ENCODE measurements around the gene NCOA7. TPM values are rescaled to one million over a fixed set of nuclear protein-coding genes. Genes with fewer than 3 reads are reported as not detected.

The NCOA7 gene
- total RNA-seq, 3 donors from 2014 or later: 62.6 to 94.7 (median 82.4) TPM

DNA sequence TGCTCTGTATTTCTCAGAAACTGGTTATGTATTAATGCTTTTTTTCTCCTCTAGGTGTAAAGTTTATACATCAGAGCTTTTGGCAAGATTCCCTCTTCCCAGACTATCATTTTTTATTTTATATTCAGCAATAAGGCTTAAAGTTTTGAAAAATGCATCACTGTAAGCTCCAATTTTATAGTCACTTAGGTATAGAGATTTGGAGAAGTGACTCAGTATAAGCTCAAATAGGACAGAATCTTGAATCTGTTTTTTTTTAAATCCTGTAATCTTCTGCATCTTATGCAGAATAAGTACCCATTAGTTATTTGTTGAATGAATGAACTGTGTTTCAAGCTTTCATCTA is 1.0 kb downstream of the NCOA7 start:
- no peaks in the 10 kb centered on the region for H3K36me3 ChIP-seq
- H3K9me3 ChIP-seq: no peaks in the 10 kb centered on the region
- peaks cover 6% of the 10 kb centered on the region in 2 donors for H3K4me1 ChIP-seq
- H3K4me3 ChIP-seq: peak overlapping the region; percentile 76 to 96 (median 88)
- peak overlapping the region; percentile 98 to 99 for H3K27ac ChIP-seq
- TF ChIP-seq POLR2AphosphoS5 (IDR thresholded peaks at IDR 0.05): no peak
- TF ChIP-seq, protein P1, sequence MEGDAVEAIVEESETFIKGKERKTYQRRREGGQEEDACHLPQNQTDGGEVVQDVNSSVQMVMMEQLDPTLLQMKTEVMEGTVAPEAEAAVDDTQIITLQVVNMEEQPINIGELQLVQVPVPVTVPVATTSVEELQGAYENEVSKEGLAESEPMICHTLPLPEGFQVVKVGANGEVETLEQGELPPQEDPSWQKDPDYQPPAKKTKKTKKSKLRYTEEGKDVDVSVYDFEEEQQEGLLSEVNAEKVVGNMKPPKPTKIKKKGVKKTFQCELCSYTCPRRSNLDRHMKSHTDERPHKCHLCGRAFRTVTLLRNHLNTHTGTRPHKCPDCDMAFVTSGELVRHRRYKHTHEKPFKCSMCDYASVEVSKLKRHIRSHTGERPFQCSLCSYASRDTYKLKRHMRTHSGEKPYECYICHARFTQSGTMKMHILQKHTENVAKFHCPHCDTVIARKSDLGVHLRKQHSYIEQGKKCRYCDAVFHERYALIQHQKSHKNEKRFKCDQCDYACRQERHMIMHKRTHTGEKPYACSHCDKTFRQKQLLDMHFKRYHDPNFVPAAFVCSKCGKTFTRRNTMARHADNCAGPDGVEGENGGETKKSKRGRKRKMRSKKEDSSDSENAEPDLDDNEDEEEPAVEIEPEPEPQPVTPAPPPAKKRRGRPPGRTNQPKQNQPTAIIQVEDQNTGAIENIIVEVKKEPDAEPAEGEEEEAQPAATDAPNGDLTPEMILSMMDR (IDR thresholded peaks at IDR 0.05): peak in 2 of 3 donors; percentile 7 to 47
- intact Hi-C loops (cut with DNase I; ENCODE audit: low total_unique reads): no loop called here
- no peak for DNase-seq (ENCODE audit: low spot score in 2 of 2)
- H3K27me3 ChIP-seq: no peaks in the 10 kb centered on the region

GRCh38 chr6:125792172-125792571 is 1.4 kb downstream of the NCOA7 start:
- Histone ChIP-seq H3K4me3 (peak overlapping the region; percentile 76 to 96 (median 88)), H3K27ac (peak overlapping the region; percentile 50 to 98), H3K4me1 (peaks cover 6% of the 10 kb centered on the region in 2 donors)

DNA sequence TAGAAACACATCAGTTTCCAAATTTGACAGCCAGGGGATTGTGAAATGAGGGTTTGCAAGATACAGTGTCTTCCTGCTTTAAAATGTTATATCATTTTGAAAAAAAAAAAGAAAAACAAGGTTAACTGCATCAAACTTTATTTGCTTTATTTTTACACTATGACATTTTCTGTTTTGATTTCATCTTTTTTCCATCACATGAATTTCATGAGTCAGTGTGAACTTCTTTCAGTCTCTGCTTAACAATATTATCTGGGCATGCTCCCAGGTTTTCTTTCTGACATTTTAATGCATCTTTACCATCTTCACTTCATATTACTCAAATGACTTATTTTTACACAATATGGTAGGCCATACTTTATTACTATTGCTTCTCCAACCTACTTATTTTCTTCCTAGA is 1.9 kb downstream of the NCOA7 start:
- no peaks in the 10 kb centered on the region for H3K9me3 ChIP-seq
- H3K4me1 ChIP-seq: peaks cover 6% of the 10 kb centered on the region in 2 donors
- no peak for TF ChIP-seq POLR2A (IDR thresholded peaks at IDR 0.05)
- TF ChIP-seq POLR2AphosphoS5 (IDR thresholded peaks at IDR 0.05): no peak
- TF ChIP-seq, protein P1 (IDR thresholded peaks at IDR 0.05): no peak
- no peak for DNase-seq (ENCODE audit: low spot score in 2 of 2)
- peak overlapping the region; percentile 76 to 96 (median 88) for H3K4me3 ChIP-seq
- no peaks in the 10 kb centered on the region for H3K27me3 ChIP-seq
- H3K27ac ChIP-seq: peak overlapping the region; percentile 69 to 98
- intact Hi-C loops (cut with DNase I; ENCODE audit: low total_unique reads): no loop called here
- H3K36me3 ChIP-seq: no peaks in the 10 kb centered on the region

More at GRCh38 chr6:125792172-125792571, 1.4 kb downstream of the NCOA7 start:
- no peaks in the 10 kb centered on the region for H3K9me3 ChIP-seq
- no peak for DNase-seq (ENCODE audit: low spot score in 2 of 2)
- H3K36me3 ChIP-seq: no peaks in the 10 kb centered on the region
- TF ChIP-seq POLR2A (IDR thresholded peaks at IDR 0.05) (no peak), POLR2AphosphoS5 (IDR thresholded peaks at IDR 0.05) (no peak)
- TF ChIP-seq, protein P1 (IDR thresholded peaks at IDR 0.05): no peak
- intact Hi-C loops (cut with DNase I; ENCODE audit: low total_unique reads): no loop called here
- no peaks in the 10 kb centered on the region for H3K27me3 ChIP-seq

DNA sequence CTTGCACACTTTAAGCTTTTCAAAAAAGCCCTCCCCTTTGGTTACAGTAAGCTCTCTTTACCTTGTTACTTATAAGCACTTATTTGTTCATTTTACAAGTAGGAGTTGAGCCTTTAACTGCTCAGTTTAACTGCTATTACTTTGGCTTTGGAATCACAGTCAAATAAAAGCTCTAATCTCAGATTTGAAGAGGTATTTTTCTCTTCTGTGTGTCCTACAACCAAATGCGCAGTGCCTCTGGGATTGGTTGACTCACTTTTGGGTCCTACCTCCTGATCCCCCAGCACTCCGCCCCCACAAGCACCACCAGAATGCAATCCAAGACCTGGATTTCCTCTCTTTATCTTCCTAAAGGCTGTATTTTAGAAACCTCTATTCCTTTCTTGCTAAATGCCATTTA is 2.5 kb downstream of the NCOA7 start:
- Histone ChIP-seq H3K4me3 (peak overlapping the region; percentile 14 to 96 (median 88)), H3K27ac (peak overlapping the region; percentile 69 to 98), H3K27me3 (no peaks in the 10 kb centered on the region), H3K4me1 (peaks cover 6% of the 10 kb centered on the region in 2 donors), H3K9me3 (no peaks in the 10 kb centered on the region), H3K36me3 (no peaks in the 10 kb centered on the region)
- intact Hi-C loops (cut with DNase I; ENCODE audit: low total_unique reads): no loop called here
- no peak for DNase-seq (ENCODE audit: low spot score in 2 of 2)
- no peak for TF ChIP-seq POLR2AphosphoS5 (IDR thresholded peaks at IDR 0.05)
- TF ChIP-seq POLR2A (IDR thresholded peaks at IDR 0.05): no peak
- TF ChIP-seq, protein P1 (IDR thresholded peaks at IDR 0.05): no peak

DNA sequence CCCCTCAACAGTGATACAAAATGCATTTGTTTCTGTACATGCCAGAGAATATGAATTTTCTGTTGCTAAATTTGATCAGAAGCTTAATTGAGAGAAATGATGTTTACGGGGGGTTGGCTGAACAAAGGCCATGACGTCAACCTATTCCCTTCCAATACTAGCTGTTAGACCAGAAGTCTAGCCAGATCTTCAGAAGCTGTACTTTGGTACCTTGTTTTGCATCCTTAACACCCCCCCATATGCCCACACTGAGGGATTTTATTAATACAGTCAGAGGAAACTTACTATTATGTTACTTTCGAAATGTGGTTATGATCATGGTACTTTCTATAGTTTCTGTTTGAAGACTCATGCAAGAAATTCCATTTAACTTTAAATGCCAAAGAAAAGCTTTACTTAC is 3.1 kb downstream of the NCOA7 start:
- DNase-seq (ENCODE audit: low spot score in 2 of 2): no peak
- H3K36me3 ChIP-seq: no peaks in the 10 kb centered on the region
- H3K4me1 ChIP-seq: peaks cover 6% of the 10 kb centered on the region in 2 donors
- no peaks in the 10 kb centered on the region for H3K9me3 ChIP-seq
- intact Hi-C loops (cut with DNase I; ENCODE audit: low total_unique reads): no loop called here
- TF ChIP-seq, protein P1 (IDR thresholded peaks at IDR 0.05): no peak
- TF ChIP-seq POLR2AphosphoS5 (IDR thresholded peaks at IDR 0.05) (no peak), POLR2A (IDR thresholded peaks at IDR 0.05) (no peak)
- H3K4me3 ChIP-seq: peak overlapping the region in 2 of 3 donors; percentile 14 to 88
- peak overlapping the region; percentile 69 to 98 for H3K27ac ChIP-seq
- no peaks in the 10 kb centered on the region for H3K27me3 ChIP-seq
